Measurements from ENCODE around the gene ARMCX2. TPM values are rescaled to one million over a fixed set of nuclear protein-coding genes. Genes with fewer than 3 reads are reported as not detected.

ARMCX2 gene
- total RNA-seq, 1 experiment from 2014 or later, result 18.0 TPM

Other genes with a start within 250 kb of the ARMCX2 start
- gene ARMCX4, start 174.4 kb downstream of the ARMCX2 start, total RNA-seq (2014; rRNA removed; shearing (Covaris generic)), result 1.5 and 3.6 TPM in 2 replicates
- gene ARMCX1, start 109.3 kb downstream of the ARMCX2 start, total RNA-seq (2014; rRNA removed; shearing (Covaris generic)), result 25.3 and 28.8 TPM in 2 replicates
- gene ARMCX6, start 41.9 kb downstream of the ARMCX2 start, total RNA-seq (2014; rRNA removed; shearing (Covaris generic)), result 24.6 and 37.5 TPM in 2 replicates
- gene ARMCX3, start 36.7 kb downstream of the ARMCX2 start, total RNA-seq (2014; rRNA removed; shearing (Covaris generic)), result 24.2 and 25.0 TPM in 2 replicates